Measurements from ENCODE around the gene CACNG8. TPM values are rescaled to one million over a fixed set of nuclear protein-coding genes. Genes with fewer than 3 reads are reported as not detected.

The CACNG8 gene
- total RNA-seq, result not detected

GRCh38 chr19:53962887-53963431 lies at the start of gene CACNG8:
TSS of gene CACNG8 (plus strand) at chr19:53962937.

GRCh38 chr19:53991224-53992113 lies 28.7 kb downstream of the CACNG8 start, which contains the start of gene CACNG6:
TSS of gene CACNG6 (plus strand) at chr19:53991637. CDS start at chr19:53992878, 1,241 bp downstream.

Other genes starting within 250 kb of the CACNG8 start
- not detected for gene NLRP12, start 138.6 kb upstream of the CACNG8 start, total RNA-seq
- gene MYADM, start 95.1 kb upstream of the CACNG8 start, total RNA-seq, result 10 to 100 TPM; 91.4 to 99.9 TPM
- under 1 TPM in 1 of 2 experiments, not detected in 1; 0.20 TPM for gene PRKCG, start 80.7 kb upstream of the CACNG8 start, total RNA-seq
- not detected for gene CACNG7, start 53.7 kb upstream of the CACNG8 start, total RNA-seq
- not detected for gene CACNG6, start 28.7 kb downstream of the CACNG8 start, total RNA-seq
- not detected for gene VSTM1, start 101.0 kb downstream of the CACNG8 start, total RNA-seq
- gene TARM1, start 118.4 kb downstream of the CACNG8 start, total RNA-seq, result not detected
- gene OSCAR, start 137.9 kb downstream of the CACNG8 start, total RNA-seq, result under 1 TPM in 1 of 2 experiments, not detected in 1; 0.23 TPM
- 100 to 1,000 TPM; 121 TPM for gene NDUFA3, start 139.9 kb downstream of the CACNG8 start, total RNA-seq
- gene TFPT, start 152.7 kb downstream of the CACNG8 start, total RNA-seq, result 10 to 100 TPM; 42.4 to 46.4 TPM
- 10 to 100 TPM; 63.1 to 68.3 TPM for gene PRPF31, start 152.8 kb downstream of the CACNG8 start, total RNA-seq
- gene CNOT3, start 174.8 kb downstream of the CACNG8 start, total RNA-seq, result 10 to 100 TPM; 59.2 to 65.5 TPM
- 1 to 10 TPM; 8.6 to 8.8 TPM for gene LENG1, start 196.8 kb downstream of the CACNG8 start, total RNA-seq
- 1 to 10 TPM; 3.1 to 3.6 TPM for gene TMC4, start 210.2 kb downstream of the CACNG8 start, total RNA-seq
- gene MBOAT7, start 226.6 kb downstream of the CACNG8 start, total RNA-seq, result 10 to 100 TPM; 46.0 to 46.9 TPM
- gene TSEN34, start 228.4 kb downstream of the CACNG8 start, total RNA-seq, result 10 to 100 TPM in 1 of 2 experiments, 1 to 10 TPM in 1; 9.9 to 11.6 TPM
- 1,000 to 10,000 TPM; 1,383 to 1,428 TPM for gene RPS9, start 237.9 kb downstream of the CACNG8 start, total RNA-seq